NOMO-1 (cell line): Measurements from ENCODE around the gene CERS1.

Experiments
- DNase-seq, 2 experiments: peaks; one replicate each; lab custom pipeline; 2025; ENCODE audit not compliant: unreplicated experiment in 2 of 2; lab: John Stamatoyannopoulos, UW

Gene CERS1

DNA sequence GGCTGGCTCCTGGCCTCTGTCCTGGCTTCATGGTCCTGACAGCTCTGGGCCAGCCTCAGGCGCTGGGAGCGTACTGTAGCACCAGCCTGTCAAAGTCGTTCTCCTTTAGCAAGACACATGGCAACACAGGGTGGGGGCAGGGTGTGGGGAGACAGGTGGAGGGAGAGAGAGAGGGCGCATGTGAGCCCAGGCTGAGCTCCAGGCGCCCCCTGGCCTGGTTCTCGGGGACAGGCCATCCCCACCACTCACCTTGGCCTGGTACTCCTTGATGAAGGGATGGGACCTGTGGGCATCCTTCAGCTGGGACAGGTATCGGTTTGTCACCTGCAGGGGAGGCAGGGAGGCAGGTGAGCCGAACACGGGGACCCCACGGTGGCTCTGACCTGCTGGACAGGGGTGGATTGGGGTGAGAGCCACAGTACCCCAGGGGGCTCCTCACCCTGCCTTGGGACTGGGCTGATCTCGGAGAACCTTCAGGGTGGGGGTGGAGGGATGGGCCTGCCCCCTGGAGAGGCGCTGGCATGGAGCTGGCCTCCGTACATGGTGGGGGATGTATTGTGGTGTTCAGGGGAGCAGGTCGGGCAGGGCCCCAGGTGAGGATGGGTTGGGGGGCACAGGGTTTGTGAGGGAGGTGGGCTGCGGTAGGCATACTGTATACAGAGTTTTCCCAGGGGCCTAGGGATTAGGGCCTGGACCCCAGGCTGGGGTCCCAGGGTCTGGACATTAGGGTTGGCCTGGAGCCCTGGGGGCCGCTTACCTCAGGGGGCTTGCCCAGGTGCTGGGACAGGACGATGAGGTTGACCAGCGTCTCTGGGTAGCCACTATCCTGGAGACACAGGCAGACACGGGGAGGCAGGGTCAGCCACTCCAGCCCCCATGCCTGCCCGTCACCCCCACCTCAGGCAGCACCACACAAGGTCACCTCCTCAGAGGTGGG lies 3.9 kb upstream of the CERS1 start:
- DNase-seq: no peak

DNA sequence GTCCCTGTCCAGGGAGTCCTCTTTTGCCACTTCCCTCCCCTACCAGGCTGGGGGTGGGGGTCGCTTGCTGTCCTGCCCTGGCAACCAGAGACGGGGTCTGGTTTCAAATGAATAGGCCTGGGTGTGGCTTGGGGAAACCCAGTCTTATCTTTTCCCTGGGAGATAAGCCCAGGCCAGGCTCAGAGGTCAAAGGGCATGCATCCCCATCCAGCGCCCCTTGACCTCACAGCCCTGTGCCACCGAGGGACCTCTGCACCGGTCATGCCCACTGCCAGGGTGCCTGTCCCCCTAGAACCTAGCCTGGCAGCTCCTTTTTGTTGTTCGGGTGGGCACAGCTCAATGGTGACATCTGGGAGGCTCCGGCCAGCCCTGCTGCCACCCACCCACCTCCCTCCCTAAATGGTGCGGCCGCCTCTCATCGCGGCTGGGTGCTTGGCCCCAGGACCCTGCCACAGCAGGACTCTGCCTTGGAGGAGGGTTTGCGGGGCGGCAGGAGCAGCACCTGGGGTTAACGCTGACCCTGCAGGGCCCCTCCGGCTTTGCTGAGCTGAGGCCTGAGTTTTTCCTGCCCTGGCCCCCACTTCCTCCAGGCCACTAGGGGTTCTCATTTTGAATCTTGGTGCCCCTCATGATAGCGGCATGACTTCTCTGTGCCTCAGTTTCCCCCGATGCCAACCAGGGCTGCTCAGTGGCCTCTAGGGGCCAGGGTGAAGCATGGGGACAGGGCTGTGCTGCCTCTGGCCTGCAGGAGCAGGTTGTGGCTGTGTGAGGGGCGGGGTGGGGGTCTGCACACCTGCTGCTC lies 2.9 kb upstream of the CERS1 start:
- DNase-seq: no peak

DNA sequence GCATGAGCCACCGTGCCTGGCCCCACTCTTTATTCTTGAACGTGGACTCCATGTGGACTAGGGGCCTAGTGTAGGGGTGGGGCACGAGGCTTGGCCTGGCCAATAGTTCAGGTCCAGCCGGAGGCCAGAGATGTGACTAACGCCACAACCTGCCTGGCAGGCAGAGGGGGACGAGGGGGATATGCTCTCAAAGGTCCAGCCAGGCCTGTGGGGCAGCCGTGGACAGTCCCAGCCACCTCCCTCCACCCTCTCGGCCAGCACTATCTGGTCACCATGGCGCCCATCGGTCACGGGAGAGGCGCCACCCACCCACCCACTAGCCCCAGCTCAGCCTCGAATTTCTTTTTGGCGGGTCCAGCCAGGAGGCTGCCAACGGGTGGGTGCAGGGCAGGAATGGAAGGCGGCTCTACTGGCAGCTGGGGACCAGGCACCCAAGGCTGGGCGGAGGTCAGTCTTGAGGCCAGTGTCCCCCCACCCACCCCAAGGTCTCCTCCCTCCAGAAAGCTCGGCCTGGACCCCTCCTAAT lies 2.2 kb upstream of the CERS1 start:
- no peak for DNase-seq

DNA sequence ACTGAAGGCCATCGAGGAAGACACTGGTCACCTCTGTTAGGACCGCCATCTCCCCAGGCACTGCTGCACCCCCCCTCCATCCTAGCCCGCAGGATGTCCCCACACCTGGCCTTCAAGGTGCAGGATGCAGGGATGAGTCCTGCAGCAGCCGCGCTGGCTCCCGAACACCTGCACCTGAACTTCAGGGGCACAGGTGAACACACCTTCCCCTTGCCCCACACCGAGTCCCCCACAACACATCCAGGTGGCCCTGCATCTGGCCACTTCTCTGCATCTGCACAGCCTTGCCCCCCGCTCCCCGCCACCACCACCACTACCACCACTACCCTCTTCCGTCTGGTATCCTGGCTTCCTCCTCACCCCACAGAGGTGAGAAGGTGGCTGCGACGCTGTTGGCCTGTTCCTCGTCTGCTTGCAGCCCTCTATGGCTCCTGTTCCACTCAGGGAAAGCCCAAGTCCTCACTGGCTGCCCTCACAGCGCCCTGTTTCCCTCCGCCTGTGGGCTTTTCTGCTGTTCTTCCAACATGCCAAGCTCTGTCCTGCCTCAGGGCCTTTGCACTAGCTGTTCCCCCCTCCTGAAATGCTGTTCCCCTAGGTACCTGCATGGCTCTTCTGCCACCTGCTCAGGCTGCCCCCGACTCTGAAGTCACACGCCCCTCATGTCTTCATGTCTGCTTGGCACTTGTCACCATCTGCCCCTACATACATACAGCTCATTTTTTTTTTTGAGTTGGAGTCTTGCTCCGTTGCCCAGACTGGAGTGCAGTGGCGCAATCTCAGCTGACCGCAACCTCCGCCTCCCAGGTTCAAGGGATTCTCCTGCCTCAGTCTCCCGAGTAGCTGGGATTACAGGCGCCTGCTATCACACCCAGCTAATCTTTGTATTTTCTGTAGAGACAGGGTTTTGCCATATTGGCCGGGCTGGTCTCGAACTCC lies 1.4 kb upstream of the CERS1 start:
- no peak for DNase-seq

DNA sequence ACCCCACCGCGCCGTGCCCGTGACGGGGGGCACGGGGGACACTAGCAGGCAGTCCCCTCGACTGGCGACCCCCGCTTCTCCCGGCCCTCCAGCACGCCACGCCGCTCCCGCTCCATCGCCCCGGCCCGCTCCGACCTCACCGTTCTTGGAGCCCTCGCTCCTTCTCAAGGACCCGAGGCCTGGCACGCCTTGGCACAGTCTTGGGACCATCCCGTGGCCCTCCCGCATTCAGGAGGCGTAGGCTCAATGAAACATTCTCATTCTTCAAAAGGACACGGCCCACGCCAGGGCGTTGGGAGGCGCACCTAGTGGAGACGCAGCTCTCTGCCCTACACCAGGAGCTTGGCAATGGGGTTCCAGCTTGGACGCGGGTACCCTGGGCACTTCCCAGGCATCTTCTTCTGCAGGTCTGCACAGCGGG lies 473 bp upstream of the CERS1 start:
- no peak for DNase-seq

DNA sequence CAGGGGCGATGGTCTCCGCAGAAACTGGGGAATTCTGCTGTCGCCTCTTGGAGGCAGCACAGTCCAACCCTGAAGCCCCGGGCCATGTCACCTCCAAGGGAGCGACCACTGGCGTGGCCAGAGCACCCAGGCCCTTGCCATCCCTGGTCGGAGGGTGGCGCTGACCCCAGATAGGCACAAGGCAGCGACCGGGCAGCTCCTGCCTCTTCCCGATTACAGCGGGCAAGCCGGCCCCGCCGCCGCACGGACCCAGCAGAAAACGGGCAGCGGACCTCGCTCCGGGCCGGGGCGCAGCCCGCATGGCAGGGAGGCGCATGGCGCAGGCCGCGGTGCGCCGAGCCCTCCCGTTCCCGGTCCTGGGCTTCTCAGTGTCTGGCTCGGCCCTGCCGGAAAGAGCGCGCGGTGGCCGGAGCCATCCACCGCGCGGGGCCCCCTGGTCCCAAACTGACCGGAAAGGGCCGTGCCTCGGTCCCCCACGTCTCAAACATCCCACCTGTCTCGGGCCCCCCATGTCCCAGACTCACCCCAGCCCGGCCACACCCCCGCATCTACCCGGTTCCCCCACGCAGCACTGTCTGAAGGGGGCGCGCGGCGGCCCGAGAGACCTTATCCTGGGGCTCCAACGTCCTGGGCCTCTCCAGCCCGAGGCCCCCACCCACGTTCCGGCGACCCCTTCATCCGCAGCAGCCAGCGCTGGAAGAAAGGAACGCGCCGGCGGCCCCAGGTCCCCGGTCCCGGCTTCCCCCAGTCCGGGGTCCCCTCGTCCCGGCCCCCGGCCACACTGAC lies 727 bp downstream of the CERS1 start:
- peak; percentile 44 to 49 for DNase-seq

DNA sequence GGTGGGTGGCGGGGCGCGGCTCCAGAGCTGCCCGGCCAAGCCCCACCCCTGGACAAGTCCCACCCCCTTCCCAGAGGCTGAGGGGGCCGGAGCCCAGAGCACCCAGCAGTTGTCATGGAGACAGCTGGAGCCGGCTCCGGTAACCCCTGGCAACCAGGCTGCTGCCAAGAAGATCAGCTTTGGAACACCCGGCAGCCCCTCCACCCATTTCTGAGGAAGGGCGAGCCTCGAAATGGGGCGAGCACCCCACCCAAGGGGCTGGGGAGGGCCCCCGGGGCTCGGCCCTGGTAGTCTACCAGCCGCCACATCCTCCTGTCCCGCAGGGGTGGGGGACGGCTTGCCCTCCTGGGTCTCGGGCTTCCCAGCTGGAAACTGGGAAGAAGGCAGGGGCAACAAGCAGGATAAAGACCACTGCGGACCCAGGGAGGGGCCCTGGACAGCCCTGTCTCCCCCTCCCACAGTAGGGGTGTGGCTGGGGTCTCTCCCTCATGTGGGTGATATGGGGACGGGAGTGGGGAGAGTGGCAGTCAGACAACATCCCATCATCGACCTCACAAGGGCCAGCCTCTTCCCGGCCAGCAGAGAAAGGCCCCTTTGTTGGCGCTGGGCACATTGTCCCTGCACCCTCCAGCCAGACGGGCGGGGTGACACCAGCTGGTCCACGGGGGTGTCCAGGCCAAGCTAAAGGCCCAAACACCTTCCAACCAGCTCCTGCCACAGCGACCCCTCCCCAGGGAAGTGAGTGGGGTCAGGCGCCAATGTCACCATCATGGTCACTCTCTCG lies 1.5 kb downstream of the CERS1 start:
- DNase-seq: no peak

DNA sequence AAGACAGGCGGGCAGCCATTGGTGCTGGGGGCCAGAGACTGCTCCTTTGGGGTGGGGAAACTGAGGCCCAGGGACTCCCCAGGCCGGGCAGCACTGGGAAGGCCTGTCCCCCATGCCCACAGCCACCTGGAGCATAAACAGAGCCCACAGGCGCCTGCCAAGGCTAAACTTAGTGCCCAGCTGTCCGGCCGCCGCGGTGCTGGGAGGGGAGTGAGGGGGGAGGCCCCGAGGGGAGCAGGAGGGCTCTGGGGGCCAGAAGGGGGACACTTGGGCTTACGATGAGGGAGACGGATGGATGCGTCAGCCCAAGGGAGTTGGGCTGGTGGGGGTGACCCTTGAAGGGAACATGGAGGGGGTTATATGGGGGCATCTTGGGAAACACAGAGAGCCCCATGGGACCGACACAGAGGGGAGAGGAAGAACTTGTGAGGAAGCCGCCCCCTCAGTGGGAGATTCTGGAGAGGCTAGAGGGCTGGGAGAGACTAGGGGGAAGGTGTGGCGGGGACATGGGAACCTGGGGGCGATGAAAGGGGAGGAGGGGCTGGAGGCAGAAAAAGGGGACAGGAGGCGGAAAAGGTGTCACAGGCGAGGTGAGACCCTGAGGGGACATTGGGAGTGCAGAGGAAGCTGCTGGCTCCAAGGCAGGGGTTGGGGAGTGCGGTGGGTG lies 2.2 kb downstream of the CERS1 start:
- DNase-seq: no peak

DNA sequence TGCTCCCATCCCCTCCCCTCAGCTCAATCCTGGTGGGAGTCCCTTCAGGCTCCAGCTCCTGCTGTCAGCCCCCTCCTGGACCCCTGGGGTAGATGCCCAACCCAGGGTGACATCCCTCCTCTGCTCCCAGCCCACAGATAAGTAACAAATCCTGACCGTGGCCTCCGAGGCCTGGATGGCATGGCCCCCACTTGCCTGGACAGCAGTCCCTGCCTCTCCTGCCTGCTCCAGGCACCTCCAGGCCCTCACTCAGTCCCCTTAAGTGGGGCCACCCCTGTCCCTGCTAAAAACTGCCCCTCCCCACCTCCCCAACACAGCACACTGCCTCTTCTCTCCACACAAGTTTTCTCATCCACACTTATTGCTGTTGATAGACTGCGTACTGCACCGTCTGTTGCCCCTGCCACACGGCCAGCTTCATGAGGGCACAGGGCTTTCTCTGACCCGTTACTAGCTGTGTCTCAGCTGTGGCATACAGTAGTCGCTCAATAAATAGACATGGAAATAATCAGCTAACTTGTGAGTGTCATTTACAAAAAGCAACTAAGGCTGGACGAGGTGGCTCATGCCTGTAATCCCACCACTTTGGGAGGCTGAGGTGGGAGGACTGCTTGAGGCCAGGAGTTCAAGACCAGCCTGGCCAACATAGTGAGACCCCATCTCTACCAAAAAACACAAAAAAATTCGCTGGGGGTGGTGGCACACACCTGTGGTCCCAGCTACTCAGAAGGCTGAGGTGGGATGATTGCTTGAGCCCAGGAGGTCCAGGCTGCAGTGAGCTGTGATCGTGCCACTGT lies 5.8 kb downstream of the CERS1 start:
- no peak for DNase-seq

DNA sequence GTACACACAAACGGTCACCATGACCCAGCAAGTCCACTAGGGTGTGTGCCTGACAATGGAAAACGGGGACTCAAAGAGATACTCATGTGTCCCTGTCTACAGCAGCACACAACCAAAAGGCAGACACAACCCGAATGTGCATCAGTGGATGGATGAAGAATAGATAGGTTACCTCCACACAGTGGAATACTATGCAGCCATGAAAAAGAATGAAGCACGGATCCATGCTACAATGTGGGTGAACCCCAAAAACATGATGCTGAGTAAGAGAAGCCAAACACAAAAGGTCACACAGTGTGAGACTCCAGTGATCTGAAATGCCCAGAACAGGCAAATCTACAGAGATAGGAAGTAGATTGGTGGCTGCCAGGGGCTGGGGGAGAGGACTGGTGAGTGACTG lies 9.0 kb downstream of the CERS1 start:
- DNase-seq: no peak

DNA sequence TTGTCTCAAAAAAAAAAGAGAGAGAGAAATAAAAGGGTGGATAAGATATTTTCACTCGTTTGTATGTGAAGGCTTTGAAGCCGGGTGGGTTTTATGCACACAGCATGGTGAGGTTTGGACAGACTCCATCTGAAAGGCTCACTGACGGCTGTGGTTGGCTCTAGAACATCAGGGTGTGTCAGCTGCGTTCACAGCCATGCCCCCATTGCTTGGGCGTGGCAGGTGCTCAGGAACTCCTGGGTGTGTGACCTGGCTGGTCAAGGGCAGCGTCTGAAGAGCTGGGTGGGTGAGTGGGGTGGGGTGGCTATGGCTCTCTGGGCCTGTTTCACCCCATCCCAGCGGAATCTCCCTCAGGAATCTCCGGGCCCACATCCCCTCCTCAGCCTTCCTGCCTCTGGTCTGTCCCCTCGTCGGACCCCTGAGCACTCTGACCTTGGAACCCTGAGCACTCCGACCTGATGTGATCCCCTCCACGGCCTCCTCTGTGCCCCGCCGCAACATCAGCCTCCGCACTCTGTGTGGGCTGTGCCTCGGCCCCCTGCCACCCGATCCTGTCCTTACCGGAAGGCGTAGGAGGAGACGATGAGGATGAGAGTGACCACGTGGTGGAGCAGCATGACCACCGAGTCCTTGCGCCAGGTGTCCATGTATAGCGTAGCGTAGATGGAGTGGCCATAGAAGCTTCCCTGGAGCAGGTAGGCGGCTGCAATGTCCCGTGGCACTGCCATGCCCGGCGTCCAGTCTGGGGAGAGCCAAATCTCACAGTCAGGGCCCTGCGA lies 12.2 kb downstream of the CERS1 start:
- no peak for DNase-seq

DNA sequence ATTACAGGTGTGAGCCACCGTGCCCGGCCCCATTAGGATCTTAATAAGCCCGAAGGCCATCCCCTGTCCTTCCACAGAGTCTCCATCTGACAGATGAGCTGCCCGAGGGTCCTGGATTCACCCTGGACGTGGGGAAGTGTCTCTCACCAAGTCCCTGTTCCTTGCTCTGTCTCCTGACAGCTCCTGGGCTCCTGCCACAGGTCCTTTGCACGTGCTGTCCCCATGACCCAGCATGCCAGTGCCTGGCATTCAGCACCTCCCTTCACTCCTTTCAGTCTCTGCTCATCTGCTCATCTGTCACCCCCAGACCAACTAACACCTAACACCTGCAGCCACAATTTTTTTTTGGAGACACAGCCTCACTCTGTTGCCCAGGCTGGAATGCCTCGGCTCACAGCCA lies 14.5 kb downstream of the CERS1 start:
- no peak for DNase-seq

DNA sequence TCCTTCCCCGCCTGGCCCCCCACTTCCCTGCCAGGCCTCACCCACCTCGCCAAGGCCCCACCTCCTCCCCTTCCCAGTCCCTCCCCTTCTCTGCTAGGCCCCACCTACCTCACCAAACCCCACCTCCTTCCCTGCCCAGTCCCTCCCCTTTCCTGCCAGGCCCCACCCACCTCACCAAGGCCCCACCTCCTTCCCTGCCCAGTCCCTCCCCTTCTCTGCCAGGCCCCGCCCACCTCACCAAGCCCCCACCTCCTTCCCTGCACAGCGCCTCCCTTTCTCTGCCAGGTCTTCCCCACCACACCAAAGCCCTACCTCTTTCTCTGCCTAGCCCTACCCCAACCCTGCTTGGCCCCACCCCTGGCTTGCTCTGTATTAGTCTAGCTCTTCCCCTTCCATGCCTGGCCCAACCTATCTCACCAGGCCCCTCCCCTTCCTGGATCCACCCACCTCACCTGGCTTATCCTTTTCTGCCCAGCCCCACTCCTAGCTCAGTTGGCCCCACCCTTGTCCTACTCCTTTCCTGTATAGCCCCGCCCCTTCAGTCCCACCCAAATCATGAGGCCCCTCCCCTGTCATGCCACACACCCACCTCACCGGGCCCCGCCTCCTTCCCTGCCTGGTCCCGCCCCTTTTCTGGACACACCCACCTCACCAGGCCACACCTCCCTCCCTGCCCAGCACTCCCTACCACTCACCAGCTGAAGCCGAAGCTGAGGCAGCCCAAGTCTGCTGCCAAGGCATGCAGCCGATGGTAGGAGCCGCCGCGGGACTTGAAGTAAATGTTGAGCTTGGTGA lies 16.2 kb downstream of the CERS1 start:
- DNase-seq: no peak

DNA sequence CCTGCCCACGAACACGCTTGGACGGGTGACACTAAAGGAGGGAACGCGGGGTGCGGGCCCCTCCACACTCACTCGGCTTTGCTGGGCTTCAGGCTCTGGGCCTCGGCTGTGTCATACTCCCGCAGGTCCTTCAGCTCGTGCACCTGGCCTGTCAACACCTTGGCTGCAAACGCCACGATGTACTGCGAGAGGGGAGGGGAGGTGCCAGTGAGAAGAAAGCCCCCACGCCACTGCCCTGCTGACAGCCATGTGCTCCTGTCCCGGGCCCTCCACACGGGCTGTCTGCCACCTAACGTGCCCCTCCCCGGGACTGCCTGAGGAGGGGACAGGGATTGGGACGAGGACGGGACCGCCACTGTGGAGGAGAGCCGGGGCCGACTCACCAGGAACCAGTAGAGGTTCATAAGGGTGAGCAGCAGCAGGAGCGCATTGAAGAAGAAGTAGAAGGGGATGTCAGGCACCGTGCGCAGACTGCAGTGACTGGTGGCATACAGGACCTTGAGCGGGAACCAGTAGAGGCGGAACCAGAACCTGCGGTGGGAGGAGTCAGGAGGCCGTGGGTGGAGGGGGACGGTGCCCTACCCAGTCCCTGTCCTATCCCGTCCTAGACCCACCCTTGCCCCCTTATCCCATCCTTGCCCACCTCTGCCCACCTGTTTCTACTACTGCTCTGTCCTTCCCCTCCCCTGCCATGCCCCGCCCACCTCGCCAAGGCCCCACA lies 16.9 kb downstream of the CERS1 start:
- DNase-seq: no peak

DNA sequence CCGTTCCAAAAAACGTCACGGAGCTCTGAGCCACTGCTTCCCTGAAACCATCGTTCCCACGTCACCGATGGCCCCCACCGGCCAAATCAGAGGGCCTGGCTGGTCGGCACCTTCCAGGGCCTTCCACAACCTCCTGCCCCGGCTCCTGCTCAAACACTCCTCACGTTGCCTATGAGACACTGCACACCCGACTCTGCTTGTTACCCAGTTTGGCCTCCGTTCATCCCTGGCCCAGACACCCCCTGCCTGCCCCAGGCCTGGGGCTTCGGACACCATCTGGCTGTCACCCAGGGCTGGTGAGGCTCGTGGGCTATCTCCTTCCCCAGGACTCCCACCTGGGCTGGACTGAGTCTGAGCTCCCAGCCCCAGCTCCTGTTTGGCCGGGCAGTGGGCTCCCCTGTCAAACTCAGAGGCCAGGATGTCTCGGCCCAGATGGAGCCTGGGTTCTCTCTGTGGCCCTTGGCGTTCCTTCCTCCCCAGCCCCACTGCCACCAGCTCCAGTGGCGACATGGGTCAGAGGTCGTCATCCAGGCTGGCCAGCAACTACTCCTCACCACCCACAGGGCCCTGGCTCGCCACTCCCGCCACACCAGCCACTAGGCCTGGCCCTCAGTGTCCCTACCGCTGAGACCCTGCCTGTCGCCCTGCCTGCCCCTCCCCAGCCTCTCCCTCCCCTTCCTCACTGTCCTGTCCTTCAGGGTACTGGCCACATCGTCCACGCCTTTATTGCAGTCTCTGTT lies 17.7 kb downstream of the CERS1 start:
- no peak for DNase-seq
